ENCODE data around the gene MAGEA6. TPM values are rescaled to one million over a fixed set of nuclear protein-coding genes. Genes with fewer than 3 reads are reported as not detected.
A peak's percentile ranks its signal among the peaks of the same experiment; 100 is the strongest.
"Not testable (repeated sequence)": the region's sequence is repeated elsewhere in the genome, so short reads cannot be mapped to it uniquely, and the experiment has no call there.

The MAGEA6 gene
- total RNA-seq: not detected in 2 replicates

GRCh38 chrX:152769549-152770289 lies at the start of gene MAGEA6:
Gene MAGEA6 (minus strand): TSS chrX:152769689. CDS start chrX:152767650, 2,039 bp downstream.
- not testable (repeated sequence) for DNase-seq

- no peak for DNase-seq
Observed at GRCh38 chrX:152819266-152819665, 49.8 kb upstream of the MAGEA6 start.

- no peak for DNase-seq
Observed at GRCh38 chrX:152818356-152818755, 48.9 kb upstream of the MAGEA6 start.

- peak; percentile 61 for DNase-seq
Observed at GRCh38 chrX:152817078-152817764, 47.7 kb upstream of the MAGEA6 start.

GRCh38 chrX:152814048-152814447 lies 44.6 kb upstream of the MAGEA6 start:
- DNase-seq: no peak

GRCh38 chrX:152813206-152813605 lies 43.7 kb upstream of the MAGEA6 start:
- DNase-seq: no peak

- no peak for DNase-seq
Observed at GRCh38 chrX:152810403-152810802, 40.9 kb upstream of the MAGEA6 start.

GRCh38 chrX:152806035-152806434 lies 36.5 kb upstream of the MAGEA6 start:
- DNase-seq: no peak

GRCh38 chrX:152798945-152799344 lies 29.5 kb upstream of the MAGEA6 start:
- no peak for DNase-seq

- not testable (repeated sequence) for DNase-seq
Observed at GRCh38 chrX:152787062-152787461, 17.6 kb upstream of the MAGEA6 start.

GRCh38 chrX:152766562-152766961 lies 2.9 kb downstream of the MAGEA6 start:
- DNase-seq: not testable (repeated sequence)

- not testable (repeated sequence) for DNase-seq
Observed at GRCh38 chrX:152761582-152761981, 7.9 kb downstream of the MAGEA6 start.

- DNase-seq: not testable (repeated sequence)
Observed at GRCh38 chrX:152759544-152759943, 9.9 kb downstream of the MAGEA6 start.

- not testable (repeated sequence) for DNase-seq
Observed at GRCh38 chrX:152758918-152759317, 10.6 kb downstream of the MAGEA6 start, which contains the start of gene CSAG3. Gene CSAG3 (plus strand): TSS chrX:152759218.

- not testable (repeated sequence) for DNase-seq
Observed at GRCh38 chrX:152754871-152755270, 14.6 kb downstream of the MAGEA6 start.

- not testable (repeated sequence) for DNase-seq
Observed at GRCh38 chrX:152753686-152754650, 15.5 kb downstream of the MAGEA6 start, which contains the start of gene MAGEA2. Gene MAGEA2 (minus strand): TSS chrX:152753842. CDS start chrX:152751363, 2,479 bp downstream.

GRCh38 chrX:152738560-152738959 lies 30.9 kb downstream of the MAGEA6 start:
- no peak for DNase-seq

GRCh38 chrX:152736528-152736927 lies 33.0 kb downstream of the MAGEA6 start:
- DNase-seq: not testable (repeated sequence)

- no peak for DNase-seq
Observed at GRCh38 chrX:152735860-152736511, 33.5 kb downstream of the MAGEA6 start.

- no peak for DNase-seq
Observed at GRCh38 chrX:152735101-152735500, 34.4 kb downstream of the MAGEA6 start.

- not testable (repeated sequence) for DNase-seq
Observed at GRCh38 chrX:152734143-152734858, 35.2 kb downstream of the MAGEA6 start.

Measured in dermis blood vessel endothelial cell (primary cell).